Gastroesophageal sphincter (tissue), 3 donors: ENCODE results near the gene ARL8B.

Experiments
- POLR2A ChIP-seq, 2 donors: fragments of 450-650 bp; IDR thresholded peaks; one replicate each; pipeline ENCODE4 v1.6.1; 2017; ENCODE audit warnings: antibody characterized with exemption in 2 of 2, mild to moderate bottlenecking in 2 of 2, moderate library complexity in 1 of 2
- POLR2AphosphoS5 ChIP-seq: sonication (generic); formaldehyde crosslinking; IDR thresholded peaks from one replicate; pipeline ENCODE4 v1.6.1; 2017; ENCODE audit warnings: antibody characterized with exemption
- TF ChIP-seq, protein P1 (sequence below), 4 experiments: fragments of 200-600 bp in 2 of 4; fragments of 450-650 bp in 2 of 4; sonication (generic) in 1 of 4; IDR thresholded peaks; one replicate each; pipeline ENCODE4 v1.5.1; 2017 to 2019; ENCODE audit warnings: antibody characterized with exemption in 4 of 4, mild to moderate bottlenecking in 2 of 4, moderate library complexity in 2 of 4

DNA sequence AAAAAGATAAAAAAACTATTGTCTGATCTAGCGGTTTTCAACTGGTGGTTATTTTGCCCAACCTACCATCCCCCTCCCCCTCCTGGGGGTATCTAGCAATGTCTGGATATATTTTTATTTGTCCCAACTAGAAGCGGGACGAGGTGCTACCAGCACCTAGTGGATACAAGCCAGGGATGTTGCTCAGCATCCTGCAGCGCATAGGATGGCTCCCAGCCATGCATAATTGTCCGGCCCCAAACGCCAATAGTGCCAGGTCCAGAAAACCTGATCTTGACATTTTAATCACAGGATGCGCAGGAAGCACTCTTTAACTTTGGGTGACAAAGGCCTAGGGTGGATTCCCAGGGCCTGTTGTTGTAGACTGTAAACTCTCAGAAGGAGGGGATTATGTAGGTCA is 17.0 kb upstream of the ARL8B start:
- TF ChIP-seq, protein P1, sequence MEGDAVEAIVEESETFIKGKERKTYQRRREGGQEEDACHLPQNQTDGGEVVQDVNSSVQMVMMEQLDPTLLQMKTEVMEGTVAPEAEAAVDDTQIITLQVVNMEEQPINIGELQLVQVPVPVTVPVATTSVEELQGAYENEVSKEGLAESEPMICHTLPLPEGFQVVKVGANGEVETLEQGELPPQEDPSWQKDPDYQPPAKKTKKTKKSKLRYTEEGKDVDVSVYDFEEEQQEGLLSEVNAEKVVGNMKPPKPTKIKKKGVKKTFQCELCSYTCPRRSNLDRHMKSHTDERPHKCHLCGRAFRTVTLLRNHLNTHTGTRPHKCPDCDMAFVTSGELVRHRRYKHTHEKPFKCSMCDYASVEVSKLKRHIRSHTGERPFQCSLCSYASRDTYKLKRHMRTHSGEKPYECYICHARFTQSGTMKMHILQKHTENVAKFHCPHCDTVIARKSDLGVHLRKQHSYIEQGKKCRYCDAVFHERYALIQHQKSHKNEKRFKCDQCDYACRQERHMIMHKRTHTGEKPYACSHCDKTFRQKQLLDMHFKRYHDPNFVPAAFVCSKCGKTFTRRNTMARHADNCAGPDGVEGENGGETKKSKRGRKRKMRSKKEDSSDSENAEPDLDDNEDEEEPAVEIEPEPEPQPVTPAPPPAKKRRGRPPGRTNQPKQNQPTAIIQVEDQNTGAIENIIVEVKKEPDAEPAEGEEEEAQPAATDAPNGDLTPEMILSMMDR (IDR thresholded peaks at IDR 0.05) = no peak
- TF ChIP-seq POLR2A (IDR thresholded peaks at IDR 0.05) (no peak), POLR2AphosphoS5 (no peak)
